ENCODE results near the gene CCDC92. TPM values are rescaled to one million over a fixed set of nuclear protein-coding genes. Genes with fewer than 3 reads are reported as not detected.

Gene CCDC92
- polyA plus RNA-seq, 1 experiment, result 35.9 TPM

DNA sequence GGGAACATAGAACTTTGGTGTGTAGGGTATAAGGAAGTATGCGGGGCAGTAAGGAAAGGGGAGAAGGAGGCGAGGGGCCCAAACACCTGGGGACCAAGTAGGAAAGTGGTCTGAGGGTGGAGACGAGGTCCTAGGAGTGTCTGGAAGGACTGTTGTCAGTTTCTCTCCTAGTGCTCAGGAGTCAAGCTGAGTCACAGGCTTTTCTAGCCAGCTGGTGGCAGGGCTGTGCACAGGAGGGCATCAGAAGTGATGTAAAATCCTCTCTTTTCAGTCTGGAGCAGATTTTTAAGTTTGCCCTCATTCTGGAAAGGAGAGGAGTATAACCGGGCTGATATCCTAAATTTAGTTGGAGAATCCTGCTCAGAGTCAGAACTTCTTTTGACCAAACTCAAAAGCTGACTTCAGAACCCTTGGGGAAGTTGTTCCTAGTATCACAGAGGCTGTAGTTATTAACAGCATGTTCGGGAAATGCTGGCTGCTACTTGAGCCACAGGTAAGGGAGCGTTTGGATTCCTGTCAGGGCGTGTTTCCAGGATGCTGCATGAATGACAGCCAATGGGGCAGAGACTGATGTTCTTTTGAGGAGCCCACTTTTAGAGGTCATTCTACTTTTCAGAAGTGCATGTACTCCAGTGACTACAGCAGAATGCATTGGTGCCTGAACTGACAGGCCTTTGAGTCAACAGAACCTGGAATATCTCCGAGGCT is 19.6 kb upstream of the CCDC92 start:
- Histone ChIP-seq H3K36me3 (ENCODE audit: control insufficient read depth, insufficient read depth, low read length) (peaks cover 4% of the 10 kb centered on the region; the same call in 1 of the 2 replicates), H3K4me3 (ENCODE audit: low read depth, low read length) (no peak overlapping the region), H3K27me3 (ENCODE audit: control insufficient read depth, insufficient read depth, low read length) (no peaks in the 10 kb centered on the region)
- DNase-seq (ENCODE audit: low read depth), result no peak
- TF ChIP-seq, protein P1, sequence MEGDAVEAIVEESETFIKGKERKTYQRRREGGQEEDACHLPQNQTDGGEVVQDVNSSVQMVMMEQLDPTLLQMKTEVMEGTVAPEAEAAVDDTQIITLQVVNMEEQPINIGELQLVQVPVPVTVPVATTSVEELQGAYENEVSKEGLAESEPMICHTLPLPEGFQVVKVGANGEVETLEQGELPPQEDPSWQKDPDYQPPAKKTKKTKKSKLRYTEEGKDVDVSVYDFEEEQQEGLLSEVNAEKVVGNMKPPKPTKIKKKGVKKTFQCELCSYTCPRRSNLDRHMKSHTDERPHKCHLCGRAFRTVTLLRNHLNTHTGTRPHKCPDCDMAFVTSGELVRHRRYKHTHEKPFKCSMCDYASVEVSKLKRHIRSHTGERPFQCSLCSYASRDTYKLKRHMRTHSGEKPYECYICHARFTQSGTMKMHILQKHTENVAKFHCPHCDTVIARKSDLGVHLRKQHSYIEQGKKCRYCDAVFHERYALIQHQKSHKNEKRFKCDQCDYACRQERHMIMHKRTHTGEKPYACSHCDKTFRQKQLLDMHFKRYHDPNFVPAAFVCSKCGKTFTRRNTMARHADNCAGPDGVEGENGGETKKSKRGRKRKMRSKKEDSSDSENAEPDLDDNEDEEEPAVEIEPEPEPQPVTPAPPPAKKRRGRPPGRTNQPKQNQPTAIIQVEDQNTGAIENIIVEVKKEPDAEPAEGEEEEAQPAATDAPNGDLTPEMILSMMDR (IDR thresholded peaks at IDR 0.05; ENCODE audit: insufficient read depth, low read depth, low read length), result no peak
- POLR2A ChIA-PET, result no interaction called here
- CTCF ChIA-PET, result interaction anchor here (0.9 to 2.1 kb wide), 3 partner anchors 8 to 197 kb away, joined by 3 to 5 read pairs (median 3); no protein-coding TSS in a partner anchor

DNA sequence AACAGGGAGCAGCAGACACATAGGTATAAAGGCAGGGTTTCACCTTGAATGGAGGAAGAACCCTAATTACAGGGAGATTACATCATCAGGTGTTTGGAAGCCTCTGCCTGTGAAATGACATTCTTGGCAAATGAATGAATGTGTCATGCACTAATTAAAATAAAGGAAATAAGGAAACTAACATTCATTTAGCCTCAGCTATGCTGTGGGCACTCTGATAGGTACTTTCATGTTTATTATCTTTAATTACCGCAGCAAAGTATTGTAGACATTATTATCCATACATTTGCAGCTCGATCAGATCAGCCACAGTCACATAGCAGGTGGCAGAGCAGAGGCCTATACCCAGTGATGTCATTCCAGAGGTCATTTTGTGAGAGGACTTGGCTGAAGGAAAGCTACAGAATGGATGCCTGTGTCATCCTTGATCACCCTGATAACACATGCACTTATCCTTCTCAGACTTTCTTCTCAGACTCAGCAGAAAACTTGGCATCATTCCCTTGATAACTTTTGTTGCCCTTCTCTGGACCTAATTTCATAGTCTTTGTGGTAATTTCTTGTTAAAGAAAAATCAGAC is 18.8 kb upstream of the CCDC92 start:
- TF ChIP-seq, protein P1 (IDR thresholded peaks at IDR 0.05; ENCODE audit: insufficient read depth, low read depth, low read length), result no peak
- ChIA-PET CTCF (interaction anchor here (2.1 kb wide), 1 partner anchor 41 kb away, joined by 5 read pairs; no protein-coding TSS in a partner anchor), POLR2A (no interaction called here)
- Histone ChIP-seq H3K27me3 (ENCODE audit: control insufficient read depth, insufficient read depth, low read length) (no peaks in the 10 kb centered on the region), H3K4me3 (ENCODE audit: low read depth, low read length) (no peak overlapping the region), H3K36me3 (ENCODE audit: control insufficient read depth, insufficient read depth, low read length) (peaks cover 4% of the 10 kb centered on the region; the same call in 1 of the 2 replicates)
- no peak for DNase-seq (ENCODE audit: low read depth)

DNA sequence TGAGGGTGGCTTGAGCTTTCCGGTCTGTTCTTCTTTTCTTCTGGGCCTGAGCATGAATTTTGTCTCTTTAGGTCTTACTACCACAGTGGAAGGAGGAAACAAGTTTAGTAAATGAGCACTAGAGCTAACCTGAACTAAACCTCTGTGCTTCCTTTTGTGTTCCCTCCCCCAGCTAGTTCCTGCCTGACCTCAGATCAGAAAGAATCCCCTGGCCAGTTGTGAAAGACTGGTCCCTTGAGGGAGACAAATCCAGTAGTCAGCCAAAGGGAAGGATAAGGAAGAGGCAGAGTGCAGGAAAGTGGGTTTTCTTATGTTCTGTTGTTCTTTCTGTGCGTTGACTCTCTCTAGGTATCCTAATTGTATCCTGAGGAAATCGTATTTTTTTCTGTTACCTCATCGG is 17.9 kb upstream of the CCDC92 start:
- no peak for DNase-seq (ENCODE audit: low read depth)
- peaks cover 4% of the 10 kb centered on the region; the same call in 1 of the 2 replicates for H3K36me3 ChIP-seq (ENCODE audit: control insufficient read depth, insufficient read depth, low read length)
- ChIA-PET POLR2A (no interaction called here), CTCF (interaction anchor here (2.1 kb wide), 1 partner anchor 42 kb away, joined by 5 read pairs; no protein-coding TSS in a partner anchor)
- H3K4me3 ChIP-seq (ENCODE audit: low read depth, low read length), result no peak overlapping the region
- no peaks in the 10 kb centered on the region for H3K27me3 ChIP-seq (ENCODE audit: control insufficient read depth, insufficient read depth, low read length)
- TF ChIP-seq, protein P1 (IDR thresholded peaks at IDR 0.05; ENCODE audit: insufficient read depth, low read depth, low read length), result no peak

DNA sequence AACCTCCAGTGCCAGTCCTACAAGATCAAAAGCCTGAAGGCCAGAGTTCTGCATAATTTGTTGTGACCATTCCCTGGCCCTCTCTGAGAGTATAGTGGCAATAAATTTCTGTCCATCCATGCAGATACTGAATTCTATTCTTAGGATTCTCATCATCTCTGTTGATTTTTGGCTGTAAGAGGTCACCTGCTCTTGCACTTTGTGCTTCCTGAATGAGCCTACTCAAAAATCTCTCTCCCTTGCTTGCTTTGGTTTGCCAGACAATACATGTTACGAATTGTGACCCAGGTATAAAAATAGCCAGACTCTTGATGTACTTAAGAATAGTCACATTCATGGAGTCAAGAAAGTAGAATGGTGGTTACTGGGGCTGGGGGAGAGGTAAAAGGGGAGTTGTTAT is 17.1 kb upstream of the CCDC92 start:
- TF ChIP-seq, protein P1 (IDR thresholded peaks at IDR 0.05; ENCODE audit: insufficient read depth, low read depth, low read length), result no peak
- DNase-seq (ENCODE audit: low read depth), result no peak
- no peaks in the 10 kb centered on the region for H3K27me3 ChIP-seq (ENCODE audit: control insufficient read depth, insufficient read depth, low read length)
- no peak overlapping the region for H3K4me3 ChIP-seq (ENCODE audit: low read depth, low read length)
- CTCF ChIA-PET, result no interaction called here
- POLR2A ChIA-PET, result no interaction called here
- peaks cover 4% of the 10 kb centered on the region; the same call in 1 of the 2 replicates for H3K36me3 ChIP-seq (ENCODE audit: control insufficient read depth, insufficient read depth, low read length)

DNA sequence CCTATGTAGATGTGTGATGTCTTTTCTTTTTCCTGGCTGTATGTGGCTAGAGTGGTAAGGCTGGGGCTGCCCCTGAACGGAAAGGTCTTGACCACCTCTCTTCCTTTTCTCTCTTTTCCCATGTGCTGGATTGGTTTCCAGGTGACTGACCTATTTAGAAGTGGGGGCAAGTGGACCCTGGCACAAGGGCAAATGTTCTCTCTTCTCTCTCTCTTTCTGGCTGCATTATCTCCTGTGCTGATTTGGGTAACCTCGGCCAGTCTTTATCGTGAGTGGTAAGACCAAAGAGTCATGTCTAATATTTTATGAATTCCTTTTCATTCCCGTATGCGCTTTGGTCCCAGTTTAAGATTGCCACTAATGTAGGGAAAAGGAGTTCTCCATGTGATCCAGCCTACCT is 16.5 kb upstream of the CCDC92 start:
- H3K36me3 ChIP-seq (ENCODE audit: control insufficient read depth, insufficient read depth, low read length), result peaks cover 4% of the 10 kb centered on the region; the same call in 1 of the 2 replicates
- no peak overlapping the region for H3K4me3 ChIP-seq (ENCODE audit: low read depth, low read length)
- POLR2A ChIA-PET, result no interaction called here
- CTCF ChIA-PET, result interaction anchor here (1.1 to 7.4 kb wide), 2 partner anchors 85 to 277 kb away, joined by 3 to 48 read pairs; partner anchors contain the start of gene ATP6V0A2
- TF ChIP-seq, protein P1 (IDR thresholded peaks at IDR 0.05; ENCODE audit: insufficient read depth, low read depth, low read length), result no peak
- no peak for DNase-seq (ENCODE audit: low read depth)
- no peaks in the 10 kb centered on the region for H3K27me3 ChIP-seq (ENCODE audit: control insufficient read depth, insufficient read depth, low read length)

Data from BJ (cell line).